ENCODE results near the gene CEP89. TPM values are rescaled to one million over a fixed set of nuclear protein-coding genes. Genes with fewer than 3 reads are reported as not detected.
"Not testable (repeated sequence)": the region's sequence is repeated elsewhere in the genome, so short reads cannot be mapped to it uniquely, and the experiment has no call there.

The CEP89 gene
- total RNA-seq, 8 experiments from 2014 or later: 7.2 to 29.6 (median 18.2) TPM

DNA sequence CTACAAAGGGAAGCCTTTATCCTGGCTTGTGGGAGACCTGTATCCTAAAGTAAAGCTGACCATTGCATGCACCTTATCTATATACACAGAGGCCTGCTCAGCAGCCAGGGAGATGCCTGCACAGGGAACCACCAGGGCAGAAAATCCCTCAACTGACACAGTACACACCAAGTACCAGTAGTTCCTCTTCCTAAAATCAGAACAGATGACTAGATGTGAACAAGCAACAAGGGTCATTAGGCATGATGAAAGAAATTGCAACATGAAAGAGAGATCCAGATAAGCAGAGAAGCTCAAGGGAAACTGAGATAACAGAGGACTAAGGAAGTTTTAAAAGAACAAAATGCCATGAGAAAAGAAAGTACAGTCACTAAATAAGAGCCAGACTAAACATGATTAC lies 62.5 kb downstream of the CEP89 start:
- H3K4me1 ChIP-seq (replicated peaks in 1 of 2): no peaks in the 10 kb centered on the region
- H3K4me3 ChIP-seq: no peak overlapping the region
- no peak for ATAC-seq (replicated peaks in 6 of 8)
- no peak overlapping the region for H3K27ac ChIP-seq
- in situ Hi-C loops (cut with MboI; ENCODE audit: low pct_unique_long_range_greater_than_20kb in 2 of 9, low sequenced_read_pairs in 9 of 9, unreplicated experiment in 9 of 9): no loop called here

DNA sequence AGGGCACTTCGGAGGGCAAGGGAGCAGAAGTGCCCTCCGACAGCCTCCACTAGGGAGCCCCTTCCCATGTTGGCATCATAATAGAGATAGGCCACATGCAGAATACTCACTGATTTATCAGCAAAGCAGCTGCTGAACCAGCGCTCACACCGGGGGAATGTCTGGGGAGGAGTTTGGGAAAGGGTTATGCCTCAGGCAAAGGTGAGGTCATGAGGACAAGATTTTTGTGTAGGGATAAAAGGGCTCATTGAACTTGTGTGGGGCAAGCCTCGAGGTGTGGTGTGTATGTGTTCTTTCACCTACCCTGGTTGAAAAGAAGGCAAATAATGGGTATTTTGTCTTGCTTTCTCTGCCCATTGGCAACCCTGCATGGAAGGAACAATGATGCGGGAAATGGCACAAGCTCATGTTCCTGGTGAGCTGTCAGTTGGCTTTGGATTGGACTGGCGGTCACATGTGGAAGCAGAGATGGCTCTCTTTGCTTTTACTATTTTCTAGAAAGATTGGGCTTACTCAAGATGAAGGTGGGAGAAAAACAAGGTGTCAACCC lies 63.0 kb downstream of the CEP89 start:
- in situ Hi-C loops (cut with MboI; ENCODE audit: low pct_unique_long_range_greater_than_20kb in 2 of 9, low sequenced_read_pairs in 9 of 9, unreplicated experiment in 9 of 9): no loop called here

DNA sequence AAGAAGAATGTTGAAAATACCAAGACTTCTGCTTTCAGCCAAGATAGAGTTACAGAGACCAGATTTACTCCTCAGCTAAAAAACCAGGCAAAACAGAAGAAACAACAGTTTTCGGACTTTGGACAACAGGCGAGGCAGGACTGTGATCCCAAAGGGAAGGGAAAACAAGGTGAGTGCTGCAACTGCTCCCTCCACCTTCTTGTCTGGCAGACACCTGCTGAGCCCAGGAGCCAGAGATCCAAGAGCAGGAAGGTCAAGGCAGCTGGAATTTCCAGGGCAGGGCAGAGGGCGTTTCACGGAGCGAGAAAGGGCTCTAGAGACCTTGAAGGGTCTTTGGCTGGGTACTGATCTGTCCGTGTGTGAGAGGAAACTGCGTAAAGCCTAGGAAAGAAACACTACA lies 69.3 kb downstream of the CEP89 start:
- ATAC-seq (replicated peaks in 6 of 8): no peak
- in situ Hi-C loops (cut with MboI; ENCODE audit: low pct_unique_long_range_greater_than_20kb in 2 of 9, low sequenced_read_pairs in 9 of 9, unreplicated experiment in 9 of 9): no loop called here
- H3K4me1 ChIP-seq (replicated peaks in 1 of 2): no peaks in the 10 kb centered on the region
- H3K4me3 ChIP-seq: no peak overlapping the region
- no peak overlapping the region for H3K27ac ChIP-seq
- WGBS, 10 experiments: 71 to 100% (median 92%) methylated on average over 1 to 7 of the region's 7 CpGs

More for the DNA sequence above, 63.0 kb downstream of the CEP89 start:
- 83 to 100% (median 93%) methylated on average over 1 to 5 of the region's 7 CpGs; no CpG with 5 or more reads in 2 of the 10 experiments for WGBS, 10 experiments
- ATAC-seq (replicated peaks in 6 of 8): no peak
- H3K27ac ChIP-seq: no peak overlapping the region
- H3K4me3 ChIP-seq: no peak overlapping the region
- no peaks in the 10 kb centered on the region for H3K4me1 ChIP-seq (replicated peaks in 1 of 2)

DNA sequence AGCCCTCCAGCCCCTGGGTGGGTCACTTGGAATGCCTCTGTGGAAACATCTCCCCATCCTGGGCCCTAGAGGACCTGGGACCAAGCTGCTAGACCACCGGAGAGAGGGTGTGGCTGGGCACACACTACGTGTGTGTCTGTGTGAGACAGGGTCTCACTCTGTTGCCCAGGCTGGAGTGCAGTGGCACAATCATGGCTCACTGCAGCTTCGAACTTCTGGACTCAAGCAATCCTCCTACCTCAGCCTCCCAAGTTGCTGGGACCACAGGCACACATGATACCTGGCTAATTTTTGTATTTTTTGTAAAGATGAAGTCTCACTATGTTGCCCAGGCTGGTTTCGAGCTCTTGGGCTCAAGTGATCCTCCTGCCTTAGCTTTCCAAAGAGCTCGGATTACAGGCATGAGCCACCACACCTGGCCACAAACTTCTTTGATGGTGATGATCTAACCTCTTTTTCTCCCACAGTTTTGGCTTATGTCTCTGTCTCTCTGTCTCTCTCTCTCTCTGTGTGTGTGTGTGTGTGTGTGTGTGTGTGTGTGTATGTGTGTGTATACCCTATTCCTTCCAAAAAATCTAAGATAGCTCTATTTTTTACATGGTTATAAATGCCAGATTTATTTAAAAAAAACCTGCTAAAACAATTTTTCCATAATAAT lies 70.1 kb downstream of the CEP89 start:
- H3K4me3 ChIP-seq: no peak overlapping the region
- no peak for ATAC-seq (replicated peaks in 6 of 8)
- no peaks in the 10 kb centered on the region for H3K4me1 ChIP-seq (replicated peaks in 1 of 2)
- 88 to 97% (median 95%) methylated on average over 3 to 4 of the region's 5 CpGs; no CpG with 5 or more reads in 7 of the 10 experiments for WGBS, 10 experiments
- no peak overlapping the region for H3K27ac ChIP-seq
- in situ Hi-C loops (cut with MboI; ENCODE audit: low pct_unique_long_range_greater_than_20kb in 2 of 9, low sequenced_read_pairs in 9 of 9, unreplicated experiment in 9 of 9): no loop called here

DNA sequence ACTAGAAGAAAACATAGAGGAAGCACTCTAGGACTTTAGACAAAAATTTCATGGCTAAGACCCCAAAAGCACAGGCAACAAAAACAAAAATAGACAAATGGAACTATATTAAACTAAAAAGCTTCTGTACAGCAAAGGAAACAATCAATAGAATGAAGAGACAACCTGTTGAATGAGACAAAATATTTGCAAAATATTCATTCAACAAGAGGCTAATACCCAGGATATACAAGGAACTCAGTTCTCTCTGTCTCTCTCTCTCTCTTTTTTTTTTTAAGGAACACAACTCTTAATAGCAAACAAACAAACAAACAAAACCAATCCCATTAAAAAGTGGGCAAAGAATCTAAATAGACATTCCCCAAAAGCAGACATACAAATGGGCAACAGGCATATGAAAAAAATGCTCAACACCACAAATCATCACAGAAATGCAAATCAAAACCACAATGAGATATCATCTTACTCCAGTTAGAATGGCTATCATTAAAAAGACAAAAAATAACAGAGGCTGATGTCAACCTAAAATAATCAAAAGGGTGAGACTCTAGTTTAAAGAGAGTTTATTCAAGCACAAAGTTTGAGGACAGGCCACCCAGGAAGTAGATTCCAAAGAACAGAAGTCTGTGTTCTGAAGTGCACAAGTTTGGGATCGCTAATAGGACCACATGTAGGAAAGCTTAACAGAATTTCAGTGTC lies 75.1 kb downstream of the CEP89 start:
- no peak overlapping the region for H3K27ac ChIP-seq
- in situ Hi-C loops (cut with MboI; ENCODE audit: low pct_unique_long_range_greater_than_20kb in 2 of 9, low sequenced_read_pairs in 9 of 9, unreplicated experiment in 9 of 9): no loop called here
- 83 to 100% (median 100%) methylated on average over 1 of the region's 1 CpG; no CpG with 5 or more reads in 4 of the 10 experiments for WGBS, 10 experiments
- H3K4me3 ChIP-seq: no peak overlapping the region
- no peaks in the 10 kb centered on the region for H3K4me1 ChIP-seq (replicated peaks in 1 of 2)
- ATAC-seq (replicated peaks in 6 of 8): peak in 1 of 8 experiments; percentile 52

GRCh38 chr19:32895384-32895783 lies 76.4 kb downstream of the CEP89 start:
- in situ Hi-C loops (cut with MboI; ENCODE audit: low pct_unique_long_range_greater_than_20kb in 2 of 9, low sequenced_read_pairs in 9 of 9, unreplicated experiment in 9 of 9): no loop called here
- no peak for ATAC-seq (replicated peaks in 6 of 8)
- Histone ChIP-seq H3K4me1 (replicated peaks in 1 of 2) (no peaks in the 10 kb centered on the region), H3K27ac (no peak overlapping the region), H3K4me3 (no peak overlapping the region)
- 60 to 98% (median 93%) methylated on average over 1 to 3 of the region's 3 CpGs for WGBS, 10 experiments

DNA sequence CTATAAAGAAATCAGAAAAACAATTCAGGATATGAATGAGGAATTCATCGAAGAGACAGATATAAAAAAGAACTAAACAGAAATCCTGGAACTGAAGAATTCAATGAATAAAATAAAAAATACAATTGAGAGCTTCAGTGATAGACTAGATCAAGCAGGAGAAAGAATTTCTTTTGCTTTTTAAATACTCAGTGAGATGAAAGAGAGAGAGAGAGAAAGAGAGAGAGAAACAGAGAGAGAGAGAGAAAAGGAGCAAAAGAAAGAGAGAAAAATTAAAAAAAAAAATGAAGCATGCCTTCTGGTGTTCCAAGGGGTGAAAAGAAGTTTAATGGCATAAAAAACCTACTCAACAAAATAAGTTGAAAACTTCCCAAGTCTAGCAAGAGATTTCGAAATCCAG lies 80.1 kb downstream of the CEP89 start:
- no peak overlapping the region for H3K4me3 ChIP-seq
- ATAC-seq (replicated peaks in 6 of 8): no peak
- in situ Hi-C loops (cut with MboI; ENCODE audit: low pct_unique_long_range_greater_than_20kb in 2 of 9, low sequenced_read_pairs in 9 of 9, unreplicated experiment in 9 of 9): no loop called here
- no peak overlapping the region for H3K27ac ChIP-seq
- 66 to 100% (median 89%) methylated on average over 1 to 2 of the region's 2 CpGs for WGBS, 10 experiments
- no peaks in the 10 kb centered on the region for H3K4me1 ChIP-seq (replicated peaks in 1 of 2)

GRCh38 chr19:32890841-32891240 lies 80.9 kb downstream of the CEP89 start:
- Histone ChIP-seq H3K27ac (no peak overlapping the region), H3K4me1 (replicated peaks in 1 of 2) (no peaks in the 10 kb centered on the region), H3K4me3 (no peak overlapping the region)
- no peak for ATAC-seq (replicated peaks in 6 of 8)
- in situ Hi-C loops (cut with MboI; ENCODE audit: low pct_unique_long_range_greater_than_20kb in 2 of 9, low sequenced_read_pairs in 9 of 9, unreplicated experiment in 9 of 9): no loop called here
- WGBS, 10 experiments: 80 to 100% (median 98%) methylated on average over 1 to 6 of the region's 10 CpGs; no CpG with 5 or more reads in 6 of the 10 experiments

DNA sequence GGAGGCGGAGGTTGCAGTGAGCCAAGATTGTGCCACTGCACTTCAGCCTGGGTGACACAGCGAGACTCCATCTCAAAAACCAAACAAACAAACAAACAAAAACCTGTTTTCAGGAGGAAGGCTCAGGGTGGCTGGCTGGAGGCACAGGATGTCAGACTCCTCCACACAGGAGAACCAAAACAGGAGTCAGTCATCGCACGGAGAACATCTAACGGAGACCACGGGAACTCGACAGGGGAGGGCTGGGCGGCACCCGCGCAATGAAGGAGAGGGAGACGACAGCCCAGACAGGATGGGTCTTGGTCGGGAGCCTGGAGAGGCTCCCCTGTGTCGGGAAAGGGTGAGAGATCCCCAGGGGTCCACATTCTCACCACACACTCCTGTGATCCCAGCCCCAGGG lies 81.4 kb downstream of the CEP89 start:
- in situ Hi-C loops (cut with MboI; ENCODE audit: low pct_unique_long_range_greater_than_20kb in 2 of 9, low sequenced_read_pairs in 9 of 9, unreplicated experiment in 9 of 9): no loop called here
- whole genome bisulfite sequencing, 10 experiments: 90 to 100% (median 93%) methylated on average over 2 to 4 of the region's 13 CpGs; no CpG with 5 or more reads in 6 of the 10 experiments
- H3K4me3 ChIP-seq: no peak overlapping the region
- H3K27ac ChIP-seq: no peak overlapping the region
- no peaks in the 10 kb centered on the region for H3K4me1 ChIP-seq (replicated peaks in 1 of 2)
- ATAC-seq (replicated peaks in 6 of 8): no peak

GRCh38 chr19:32889137-32889934 lies 82.4 kb downstream of the CEP89 start:
- Histone ChIP-seq H3K4me3 (no peak overlapping the region), H3K4me1 (replicated peaks in 1 of 2) (no peaks in the 10 kb centered on the region), H3K27ac (no peak overlapping the region)
- ATAC-seq (replicated peaks in 6 of 8): no peak
- in situ Hi-C loops (cut with MboI; ENCODE audit: low pct_unique_long_range_greater_than_20kb in 2 of 9, low sequenced_read_pairs in 9 of 9, unreplicated experiment in 9 of 9): no loop called here
- 0 to 100% (median 96%) methylated on average over 1 to 5 of the region's 11 CpGs; no CpG with 5 or more reads in 3 of the 10 experiments for WGBS, 10 experiments

- ATAC-seq (replicated peaks in 6 of 8): no peak
- Histone ChIP-seq H3K27ac (no peak overlapping the region), H3K4me1 (replicated peaks in 1 of 2) (no peaks in the 10 kb centered on the region), H3K4me3 (no peak overlapping the region)
- WGBS, 10 experiments: 70 to 100% (median 83%) methylated on average over 1 to 4 of the region's 4 CpGs; no CpG with 5 or more reads in 1 of the 10 experiments
- in situ Hi-C loops (cut with MboI; ENCODE audit: low pct_unique_long_range_greater_than_20kb in 2 of 9, low sequenced_read_pairs in 9 of 9, unreplicated experiment in 9 of 9): no loop called here
These were observed 84.1 kb downstream of the CEP89 start for GRCh38 chr19:32887572-32888215.

DNA sequence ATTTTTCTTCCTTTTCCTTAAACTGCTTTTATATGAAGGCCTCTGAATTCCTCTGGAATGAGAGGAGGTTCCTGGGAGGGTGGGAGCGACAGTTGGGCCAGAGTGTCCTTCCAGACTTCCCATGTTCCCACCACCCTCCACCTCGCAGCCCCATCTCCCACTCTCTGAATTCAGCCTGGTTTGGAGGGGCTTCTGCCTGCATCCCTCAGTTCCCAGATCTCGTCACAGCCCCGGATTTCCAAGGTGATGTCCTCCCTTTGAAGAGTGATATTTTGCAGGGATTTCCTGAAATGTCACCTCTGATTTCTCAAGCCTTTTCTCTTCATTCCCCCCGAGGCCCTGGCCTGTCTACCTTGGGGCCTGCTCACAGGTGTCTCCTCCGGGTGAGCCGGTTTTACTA lies 85.5 kb downstream of the CEP89 start:
- WGBS, 10 experiments: 18 to 93% (median 84%) methylated on average over 3 to 5 of the region's 7 CpGs; no CpG with 5 or more reads in 4 of the 10 experiments
- Histone ChIP-seq H3K4me3 (no peak overlapping the region), H3K27ac (no peak overlapping the region), H3K4me1 (replicated peaks in 1 of 2) (no peaks in the 10 kb centered on the region)
- ATAC-seq (replicated peaks in 6 of 8): no peak
- in situ Hi-C loops (cut with MboI; ENCODE audit: low pct_unique_long_range_greater_than_20kb in 2 of 9, low sequenced_read_pairs in 9 of 9, unreplicated experiment in 9 of 9): no loop called here

- ATAC-seq (replicated peaks in 6 of 8); H3K27ac ChIP-seq; H3K4me1 ChIP-seq (replicated peaks in 1 of 2); in situ Hi-C loops (cut with MboI; ENCODE audit: low pct_unique_long_range_greater_than_20kb in 2 of 9, low sequenced_read_pairs in 9 of 9, unreplicated experiment in 9 of 9); H3K4me3 ChIP-seq: not testable (repeated sequence)
- 67 to 100% (median 89%) methylated on average over 1 to 4 of the region's 5 CpGs for WGBS, 10 experiments
These were observed 86.5 kb downstream of the CEP89 start for GRCh38 chr19:32885255-32885654.
